PFSK-1 (cell line): Measurements from ENCODE around the gene GOLGA2.

Experiments
- FOXP2 ChIP-seq: optimal IDR thresholded peaks from 2 replicates; pipeline ENCODE3; 2011; ENCODE audit warnings: borderline replicate concordance, control low read depth, inconsistent platforms; ENCODE audit not compliant: insufficient read depth; ENCODE audit errors: extremely low read length, extremely low read depth
- POLR2AphosphoS5 ChIP-seq: IDR thresholded peaks from 2 replicates; pipeline ENCODE4 v1.6.1; 2012; ENCODE audit warnings: low read depth, mild to moderate bottlenecking, control low read depth, low read length, moderate library complexity
- REST ChIP-seq, 2 experiments: IDR thresholded peaks; 2 replicates each; pipeline versions ENCODE4 v1.6.1 to v1.8.0; 2011 to 2012; ENCODE audit warnings: low read depth in 2 of 2, low read length in 2 of 2, control low read depth in 1 of 2, inconsistent platforms in 1 of 2, mild to moderate bottlenecking in 1 of 2, moderate library complexity in 1 of 2; ENCODE audit not compliant: insufficient read depth in 1 of 2
- SIN3A ChIP-seq: IDR thresholded peaks from 2 replicates; pipeline ENCODE4 v1.6.1; 2012; ENCODE audit warnings: mild to moderate bottlenecking, low read length, moderate library complexity, borderline replicate concordance; ENCODE audit not compliant: insufficient read depth
- TAF1 ChIP-seq: IDR thresholded peaks from 2 replicates; pipeline ENCODE4 v1.6.1; 2012; ENCODE audit warnings: low read length, control low read depth, borderline replicate concordance; ENCODE audit not compliant: insufficient read depth

The GOLGA2 gene

GRCh38 chr9:128246471-128246870 lies 29.3 kb downstream of the GOLGA2 start:
- TF ChIP-seq REST (IDR thresholded peaks at IDR 0.05; ENCODE audit: insufficient read depth in 1 of 2, low read depth in 2 of 2, low read length in 2 of 2) (no peak), SIN3A (no peak), FOXP2 (no peak), POLR2AphosphoS5 (no peak), TAF1 (no peak)

GRCh38 chr9:128245421-128246151 lies 30.2 kb downstream of the GOLGA2 start:
- TF ChIP-seq SIN3A = no peak
- 0 out of 4 replicates have a peak, but pooled peaks of 1 of the 2 experiments have one; percentile 11 for TF ChIP-seq REST (IDR thresholded peaks at IDR 0.05; ENCODE audit: insufficient read depth in 1 of 2, low read depth in 2 of 2, low read length in 2 of 2)

GRCh38 chr9:128244837-128245231 lies 31.0 kb downstream of the GOLGA2 start:
- TF ChIP-seq POLR2AphosphoS5 (peak; percentile 66), SIN3A (no peak), TAF1 (peak; percentile 41; the same call in 1 of the 2 replicates), FOXP2 (no peak)

- TF ChIP-seq REST (IDR thresholded peaks at IDR 0.05; ENCODE audit: insufficient read depth in 1 of 2, low read depth in 2 of 2, low read length in 2 of 2) = no peak
- no peak; the same call in 1 of the 2 replicates for TF ChIP-seq POLR2AphosphoS5
- TF ChIP-seq TAF1 = no peak
- no peak for TF ChIP-seq FOXP2
These were observed 31.5 kb downstream of the GOLGA2 start for GRCh38 chr9:128244091-128244836.

GRCh38 chr9:128243215-128244018 lies 32.4 kb downstream of the GOLGA2 start:
- no peak for TF ChIP-seq FOXP2
- TF ChIP-seq POLR2AphosphoS5 = no peak
- TF ChIP-seq TAF1 = no peak
- TF ChIP-seq SIN3A = no peak
- no peak for TF ChIP-seq REST (IDR thresholded peaks at IDR 0.05; ENCODE audit: insufficient read depth in 1 of 2, low read depth in 2 of 2, low read length in 2 of 2)
